Right lobe of liver (tissue), 6 donors: ENCODE results near the gene SEZ6L. TPM values are rescaled to one million over a fixed set of nuclear protein-coding genes. Genes with fewer than 3 reads are reported as not detected.

ENCODE experiments used
- ATAC-seq, 4 donors: fragments of 200-7000 bp; cut with Tn5 transposase; one replicate each; pipeline ENCODE4 v1.9.1; 2020; ENCODE audit warnings: mild to moderate bottlenecking in 4 of 4, moderate library complexity in 4 of 4
- DNase-seq, 3 donors: peaks; one replicate each; pipeline ENCODE4 v3.0.0-alpha.2; 2020
- H3K27ac ChIP-seq, 3 donors: fragments of 200-600 bp; one replicate each; pipeline ENCODE4 v1.8.0; 2022
- H3K27me3 ChIP-seq, 2 donors: fragments of 200-600 bp; one replicate each; pipeline ENCODE4 v1.8.0; 2022
- H3K36me3 ChIP-seq, 4 donors: fragments of 200-600 bp; sonication (generic) in 1 of 4; one replicate each; pipeline versions ENCODE4 v1.5.1 to v1.8.0; 2017 to 2022; ENCODE audit warnings: control low read depth in 1 of 4
- H3K4me1 ChIP-seq, 4 donors: fragments of 200-600 bp; sonication (generic) in 1 of 4; one replicate each; pipeline versions ENCODE4 v1.5.1 to v1.8.0; 2017 to 2022; ENCODE audit warnings: control low read depth in 1 of 4
- H3K4me3 ChIP-seq, 3 donors: fragments of 200-600 bp; one replicate each; pipeline ENCODE4 v1.8.0; 2022
- H3K9me3 ChIP-seq, 4 donors: fragments of 200-600 bp; sonication (generic) in 1 of 4; one replicate each; pipeline versions ENCODE4 v1.5.1 to v1.8.0; 2017 to 2022; ENCODE audit warnings: control low read depth in 1 of 4
- POLR2A ChIP-seq: fragments of 450-650 bp; IDR thresholded peaks from one replicate; pipeline ENCODE4 v1.6.1; 2017; ENCODE audit warnings: antibody characterized with exemption, mild to moderate bottlenecking
- WGBS: methylation state at CpG from one replicate; pipeline ENCODE4 v1.1.6; 2018; ENCODE audit warnings: low coverage, low lambda C conversion rate; ENCODE audit not compliant: insufficient coverage; ENCODE audit errors: missing lambda C conversion rate; 5-methylcytosine and 5-hydroxymethylcytosine counted together
- intact Hi-C, 2 donors: fragments of 100-400 bp; cut with DNase I; formaldehyde crosslinking; loops; one replicate each; pipeline versions ENCODE4 v1.11.2 to v1.14.1; 2022
- total RNA-seq, 6 experiments: library from RNA; depleted of rRNA in 2 of 6; stranded (reverse); fragments of >200 nt in 2 of 6; fragmentation: NEBNext Ultra II Directional in 3 of 6; extraction: Animal tissue kit (Norgen Biotek cat#: 25700) in 3 of 6; gene quantifications; one replicate each; pipeline versions ENCODE4 v1.1.0 to v1.2.4, GENCODE V29; 2016 to 2023
- TF ChIP-seq, protein P1 (sequence below), 4 donors: fragments of 200-600 bp in 3 of 4; fragments of 450-650 bp in 1 of 4; IDR thresholded peaks; one replicate each; pipeline versions ENCODE4 v1.5.1 to v1.8.0; 2016 to 2022; ENCODE audit warnings: antibody characterized with exemption in 4 of 4, mild to moderate bottlenecking in 2 of 4
- donor health status: DM: no; HTN: yes; CAD: no.
- donor health status: DM: no; HTN: no; CAD: no.
- donor health status: DM: no; HTN: no; CAD: no.
- donor health status: DM: no; HTN: yes; CAD: no.
- donor health status: DM: no; HTN: yes; CAD: no.

The SEZ6L gene
- total RNA-seq, 6 experiments from 2014 or later: 0.13 TPM; not detected in 5

DNA sequence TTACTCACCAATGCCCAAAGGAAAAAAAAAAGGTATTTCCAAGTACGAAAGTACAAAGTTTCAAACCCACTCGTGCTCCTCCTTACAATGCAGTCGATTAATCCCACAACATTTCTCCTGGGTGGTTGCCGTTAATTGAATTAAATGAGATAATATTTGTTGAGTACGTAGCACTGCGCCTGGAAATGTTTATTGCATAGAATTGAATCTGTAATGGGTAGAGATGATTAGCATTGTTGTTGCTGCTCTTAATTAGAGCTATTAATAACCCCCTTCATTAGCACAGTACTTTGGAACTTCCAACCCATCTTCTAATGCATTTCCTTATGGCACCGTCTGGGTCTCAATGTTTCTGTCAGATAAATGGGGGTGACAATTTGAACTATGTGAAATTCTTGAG lies 77.3 kb downstream of the SEZ6L start:
- no peak for DNase-seq
- Histone ChIP-seq H3K4me3 (no peak overlapping the region), H3K27me3 (no peaks in the 10 kb centered on the region), H3K36me3 (no peaks in the 10 kb centered on the region), H3K9me3 (no peaks in the 10 kb centered on the region), H3K27ac (no peak overlapping the region), H3K4me1 (no peaks in the 10 kb centered on the region)
- TF ChIP-seq, protein P1, sequence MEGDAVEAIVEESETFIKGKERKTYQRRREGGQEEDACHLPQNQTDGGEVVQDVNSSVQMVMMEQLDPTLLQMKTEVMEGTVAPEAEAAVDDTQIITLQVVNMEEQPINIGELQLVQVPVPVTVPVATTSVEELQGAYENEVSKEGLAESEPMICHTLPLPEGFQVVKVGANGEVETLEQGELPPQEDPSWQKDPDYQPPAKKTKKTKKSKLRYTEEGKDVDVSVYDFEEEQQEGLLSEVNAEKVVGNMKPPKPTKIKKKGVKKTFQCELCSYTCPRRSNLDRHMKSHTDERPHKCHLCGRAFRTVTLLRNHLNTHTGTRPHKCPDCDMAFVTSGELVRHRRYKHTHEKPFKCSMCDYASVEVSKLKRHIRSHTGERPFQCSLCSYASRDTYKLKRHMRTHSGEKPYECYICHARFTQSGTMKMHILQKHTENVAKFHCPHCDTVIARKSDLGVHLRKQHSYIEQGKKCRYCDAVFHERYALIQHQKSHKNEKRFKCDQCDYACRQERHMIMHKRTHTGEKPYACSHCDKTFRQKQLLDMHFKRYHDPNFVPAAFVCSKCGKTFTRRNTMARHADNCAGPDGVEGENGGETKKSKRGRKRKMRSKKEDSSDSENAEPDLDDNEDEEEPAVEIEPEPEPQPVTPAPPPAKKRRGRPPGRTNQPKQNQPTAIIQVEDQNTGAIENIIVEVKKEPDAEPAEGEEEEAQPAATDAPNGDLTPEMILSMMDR (IDR thresholded peaks at IDR 0.05): no peak
- no peak for TF ChIP-seq POLR2A
- intact Hi-C loops: no loop called here
- ATAC-seq: no peak
- WGBS: 53% methylated on average over 7 of the region's 7 CpGs

GRCh38 chr22:26251869-26252268 lies 82.6 kb downstream of the SEZ6L start:
- DNase-seq: no peak
- 14% methylated on average over 1 of the region's 5 CpGs for WGBS
- no peak for ATAC-seq
- Histone ChIP-seq H3K27me3 (no peaks in the 10 kb centered on the region), H3K36me3 (no peaks in the 10 kb centered on the region), H3K9me3 (no peaks in the 10 kb centered on the region), H3K4me3 (no peak overlapping the region), H3K27ac (no peak overlapping the region), H3K4me1 (no peaks in the 10 kb centered on the region)
- intact Hi-C loops: no loop called here
- TF ChIP-seq POLR2A: no peak
- TF ChIP-seq, protein P1 (IDR thresholded peaks at IDR 0.05): no peak

DNA sequence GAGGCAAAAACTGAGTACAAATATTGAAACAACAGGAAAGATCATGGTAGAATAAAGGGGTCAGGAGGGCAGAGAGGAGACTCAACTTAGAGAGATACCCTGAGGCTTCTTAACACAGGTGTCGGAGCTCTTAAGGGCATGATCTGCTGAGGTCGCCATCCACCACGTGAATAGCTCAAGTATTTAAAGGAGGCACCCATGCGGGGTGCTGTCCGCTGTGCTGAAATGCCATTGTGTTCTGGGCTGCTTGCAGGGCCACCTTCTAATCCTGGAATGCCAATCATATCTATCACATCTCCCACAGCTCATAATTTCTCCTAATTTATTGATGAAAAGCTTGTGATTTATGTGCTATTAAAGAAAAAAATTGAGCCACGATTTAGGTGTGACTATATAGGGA lies 90.2 kb downstream of the SEZ6L start:
- WGBS: 0% methylated on average over 1 of the region's 6 CpGs
- no peak for DNase-seq
- H3K36me3 ChIP-seq: no peaks in the 10 kb centered on the region
- no peaks in the 10 kb centered on the region for H3K4me1 ChIP-seq
- H3K4me3 ChIP-seq: no peak overlapping the region
- no peak overlapping the region for H3K27ac ChIP-seq
- intact Hi-C loops: no loop called here
- H3K9me3 ChIP-seq: no peaks in the 10 kb centered on the region
- no peak for TF ChIP-seq POLR2A
- TF ChIP-seq, protein P1 (IDR thresholded peaks at IDR 0.05): no peak
- ATAC-seq: no peak
- H3K27me3 ChIP-seq: no peaks in the 10 kb centered on the region

GRCh38 chr22:26264162-26264561 lies 94.9 kb downstream of the SEZ6L start:
- DNase-seq (no peak), ATAC-seq (no peak)
- intact Hi-C loops: no loop called here
- Histone ChIP-seq H3K27ac (no peak overlapping the region), H3K27me3 (no peaks in the 10 kb centered on the region), H3K36me3 (no peaks in the 10 kb centered on the region), H3K4me3 (no peak overlapping the region), H3K9me3 (no peaks in the 10 kb centered on the region), H3K4me1 (no peaks in the 10 kb centered on the region)
- TF ChIP-seq, protein P1 (IDR thresholded peaks at IDR 0.05): no peak
- TF ChIP-seq POLR2A: no peak
- WGBS: 23% methylated on average over 1 of the region's 1 CpG

- ATAC-seq (no peak), DNase-seq (no peak)
- Histone ChIP-seq H3K27me3 (no peaks in the 10 kb centered on the region), H3K4me3 (no peak overlapping the region), H3K27ac (no peak overlapping the region), H3K36me3 (no peaks in the 10 kb centered on the region), H3K9me3 (no peaks in the 10 kb centered on the region), H3K4me1 (no peaks in the 10 kb centered on the region)
- intact Hi-C loops: no loop called here
- WGBS: 45% methylated on average over 7 of the region's 7 CpGs
- TF ChIP-seq, protein P1 (IDR thresholded peaks at IDR 0.05): no peak
- TF ChIP-seq POLR2A: no peak
Measured at GRCh38 chr22:26265281-26265680, 96.0 kb downstream of the SEZ6L start.
